GM10266 (cell line): Measurements from ENCODE around the gene IFI16.
A peak's percentile ranks its signal among the peaks of the same experiment; 100 is the strongest.
"Not testable (repeated sequence)": the region's sequence is repeated elsewhere in the genome, so short reads cannot be mapped to it uniquely, and the experiment has no call there.

Experiments
- DNase-seq: peaks from one replicate; pipeline ENCODE4 v3.0.0; 2012; ENCODE audit errors: extremely low spot score
- TF ChIP-seq, protein P1 (sequence below): IDR thresholded peaks from 2 replicates; pipeline ENCODE4 v1.5.1; 2012; ENCODE audit warnings: mild to moderate bottlenecking, low read depth; ENCODE audit not compliant: control insufficient read depth, insufficient read depth; ENCODE audit errors: missing control alignments

Gene IFI16

GRCh38 chr1:159014851-159015250, 5.1 kb downstream of the IFI16 start:
- TF ChIP-seq, protein P1, sequence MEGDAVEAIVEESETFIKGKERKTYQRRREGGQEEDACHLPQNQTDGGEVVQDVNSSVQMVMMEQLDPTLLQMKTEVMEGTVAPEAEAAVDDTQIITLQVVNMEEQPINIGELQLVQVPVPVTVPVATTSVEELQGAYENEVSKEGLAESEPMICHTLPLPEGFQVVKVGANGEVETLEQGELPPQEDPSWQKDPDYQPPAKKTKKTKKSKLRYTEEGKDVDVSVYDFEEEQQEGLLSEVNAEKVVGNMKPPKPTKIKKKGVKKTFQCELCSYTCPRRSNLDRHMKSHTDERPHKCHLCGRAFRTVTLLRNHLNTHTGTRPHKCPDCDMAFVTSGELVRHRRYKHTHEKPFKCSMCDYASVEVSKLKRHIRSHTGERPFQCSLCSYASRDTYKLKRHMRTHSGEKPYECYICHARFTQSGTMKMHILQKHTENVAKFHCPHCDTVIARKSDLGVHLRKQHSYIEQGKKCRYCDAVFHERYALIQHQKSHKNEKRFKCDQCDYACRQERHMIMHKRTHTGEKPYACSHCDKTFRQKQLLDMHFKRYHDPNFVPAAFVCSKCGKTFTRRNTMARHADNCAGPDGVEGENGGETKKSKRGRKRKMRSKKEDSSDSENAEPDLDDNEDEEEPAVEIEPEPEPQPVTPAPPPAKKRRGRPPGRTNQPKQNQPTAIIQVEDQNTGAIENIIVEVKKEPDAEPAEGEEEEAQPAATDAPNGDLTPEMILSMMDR: no peak
- DNase-seq: no peak

GRCh38 chr1:159015440-159015909, 5.8 kb downstream of the IFI16 start:
- DNase-seq: peak; percentile 55
- TF ChIP-seq, protein P1: no peak

DNA sequence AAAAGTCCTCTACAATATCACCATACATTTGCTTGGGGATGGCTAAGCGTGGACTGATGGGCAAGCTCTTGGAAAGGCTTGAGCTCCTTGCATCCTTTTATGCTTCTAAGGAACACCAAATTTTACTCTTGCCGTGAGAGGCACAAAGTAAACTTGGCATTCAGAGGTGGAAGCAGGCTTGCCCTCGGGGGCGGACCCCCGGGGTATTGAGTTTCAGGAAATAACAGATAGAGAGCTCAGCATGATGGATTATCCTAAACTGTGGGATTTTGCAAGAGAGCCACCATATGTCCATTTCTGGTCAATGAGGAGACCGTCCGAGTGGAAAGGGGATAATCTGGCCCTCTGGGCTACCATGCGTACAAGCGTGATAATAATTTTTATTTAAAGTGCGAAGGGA, 14.0 kb downstream of the IFI16 start:
- no peak for DNase-seq

DNA sequence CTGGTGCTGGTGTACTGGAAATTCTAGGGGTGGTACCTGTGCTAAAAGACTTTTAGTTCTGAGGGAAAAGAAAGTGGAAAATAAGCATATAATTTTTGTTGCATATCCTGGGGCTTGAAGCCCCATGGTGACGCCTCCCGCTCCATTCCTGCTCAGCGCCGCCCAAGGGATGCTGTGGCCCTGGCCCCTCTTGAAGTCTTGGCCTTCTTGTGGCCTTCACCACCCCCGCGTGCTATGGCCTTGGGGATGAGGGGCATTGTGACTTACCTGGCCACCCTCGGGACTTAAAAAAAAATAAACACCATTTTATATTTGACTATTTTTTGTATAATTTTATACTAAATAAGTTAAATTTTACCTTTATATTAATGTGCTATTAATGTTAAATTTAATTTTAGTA, 15.3 kb downstream of the IFI16 start:
- TF ChIP-seq, protein P1: no peak
- DNase-seq: no peak

More for the DNA sequence above, 14.0 kb downstream of the IFI16 start:
- TF ChIP-seq, protein P1: no peak

- DNase-seq: not testable (repeated sequence)
Observed at GRCh38 chr1:159026841-159027240, 17.1 kb downstream of the IFI16 start.

- no peak for DNase-seq
- TF ChIP-seq, protein P1: no peak
Observed at GRCh38 chr1:159030311-159030710, 20.6 kb downstream of the IFI16 start.

GRCh38 chr1:159030877-159031447, 21.3 kb downstream of the IFI16 start:
- DNase-seq: no peak
- TF ChIP-seq, protein P1: no peak

DNA sequence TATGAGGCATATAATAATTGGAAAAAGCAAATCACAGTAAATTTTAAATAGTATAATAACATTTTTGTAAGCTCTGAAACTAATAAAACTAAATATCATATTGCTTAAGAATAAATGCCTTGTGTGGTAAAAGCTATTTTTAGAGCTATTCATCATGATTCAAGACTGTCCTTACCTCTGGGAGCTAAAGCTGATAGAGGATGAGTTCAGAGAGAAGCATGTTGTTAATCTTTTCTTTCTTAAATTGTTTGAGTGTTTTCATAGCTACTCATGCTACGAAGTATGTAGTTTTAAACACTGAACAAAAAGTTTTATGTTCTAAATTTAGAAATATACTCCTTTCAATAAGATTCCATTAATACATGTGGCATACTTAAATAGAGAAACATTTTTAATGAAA, 30.5 kb downstream of the IFI16 start:
- no peak for DNase-seq
- TF ChIP-seq, protein P1: no peak
